Measurements from ENCODE around the gene ADGRA1. TPM values are rescaled to one million over a fixed set of nuclear protein-coding genes. Genes with fewer than 3 reads are reported as not detected.

ADGRA1 gene
- total and polyA plus RNA-seq, 7 donors = 0.05 to 0.84 (median 0.08) TPM; not detected in 2

GRCh38 chr10:133093291-133093690 is 5.6 kb downstream of the ADGRA1 start:
- H3K36me3 ChIP-seq (ENCODE audit: insufficient read depth in 1 of 2, low read depth in 1 of 2) = no peaks in the 10 kb centered on the region
- H3K4me3 ChIP-seq = no peak overlapping the region
- TF ChIP-seq CTCF (IDR thresholded peaks at IDR 0.05) = no peak
- intact Hi-C loops (cut with DNase I) = no loop called here
- H3K27ac ChIP-seq = no peak overlapping the region
- no peak for DNase-seq
- WGBS, 3 donors = 85 to 91% (median 87%) methylated on average over 15 of the region's 15 CpGs
- peaks cover 0 to 54% (median 16%) of the 10 kb centered on the region in 3 donors for H3K27me3 ChIP-seq (ENCODE audit: insufficient read depth in 3 of 3, low read length in 2 of 3)
- no peaks in the 10 kb centered on the region for H3K4me1 ChIP-seq
- no peaks in the 10 kb centered on the region for H3K9me3 ChIP-seq
- ATAC-seq = no peak

GRCh38 chr10:133094286-133094685 is 6.6 kb downstream of the ADGRA1 start:
- TF ChIP-seq CTCF (IDR thresholded peaks at IDR 0.05) = no peak
- Histone ChIP-seq H3K9me3 (no peaks in the 10 kb centered on the region), H3K27ac (no peak overlapping the region), H3K36me3 (ENCODE audit: insufficient read depth in 1 of 2, low read depth in 1 of 2) (no peaks in the 10 kb centered on the region), H3K27me3 (ENCODE audit: insufficient read depth in 3 of 3, low read length in 2 of 3) (peaks cover 0 to 50% (median 10%) of the 10 kb centered on the region in 3 donors), H3K4me1 (no peaks in the 10 kb centered on the region), H3K4me3 (no peak overlapping the region)
- ATAC-seq = no peak
- WGBS, 3 donors = 90 to 92% (median 91%) methylated on average over 22 of the region's 22 CpGs
- DNase-seq = no peak
- intact Hi-C loops (cut with DNase I) = no loop called here

- peaks cover 0 to 44% (median 5%) of the 10 kb centered on the region in 3 donors for H3K27me3 ChIP-seq (ENCODE audit: insufficient read depth in 3 of 3, low read length in 2 of 3)
- H3K4me3 ChIP-seq = no peak overlapping the region
- intact Hi-C loops (cut with DNase I) = no loop called here
- no peak for TF ChIP-seq CTCF (IDR thresholded peaks at IDR 0.05)
- DNase-seq (no peak), ATAC-seq (no peak)
- 87 to 90% (median 88%) methylated on average over 17 of the region's 17 CpGs for WGBS, 3 donors
- H3K36me3 ChIP-seq (ENCODE audit: insufficient read depth in 1 of 2, low read depth in 1 of 2) = no peaks in the 10 kb centered on the region
- H3K4me1 ChIP-seq = no peaks in the 10 kb centered on the region
- H3K27ac ChIP-seq = no peak overlapping the region
- H3K9me3 ChIP-seq = no peaks in the 10 kb centered on the region
These were observed 7.1 kb downstream of the ADGRA1 start for GRCh38 chr10:133094866-133095265.

- 87 to 92% (median 90%) methylated on average over 15 to 16 of the region's 16 CpGs for WGBS, 3 donors
- Histone ChIP-seq H3K9me3 (no peaks in the 10 kb centered on the region), H3K27ac (no peak overlapping the region), H3K4me1 (no peaks in the 10 kb centered on the region), H3K27me3 (ENCODE audit: insufficient read depth in 3 of 3, low read length in 2 of 3) (peaks cover 0 to 36% (median 4%) of the 10 kb centered on the region in 3 donors), H3K4me3 (no peak overlapping the region), H3K36me3 (ENCODE audit: insufficient read depth in 1 of 2, low read depth in 1 of 2) (no peaks in the 10 kb centered on the region)
- ATAC-seq (no peak), DNase-seq (no peak)
- intact Hi-C loops (cut with DNase I) = no loop called here
- TF ChIP-seq CTCF (IDR thresholded peaks at IDR 0.05) = no peak
These were observed 7.9 kb downstream of the ADGRA1 start for GRCh38 chr10:133095586-133095985.

- no peak overlapping the region for H3K4me3 ChIP-seq
- WGBS, 3 donors = 66 to 70% (median 69%) methylated on average over 28 of the region's 28 CpGs
- peaks cover 0 to 27% (median 6%) of the 10 kb centered on the region in 3 donors for H3K27me3 ChIP-seq (ENCODE audit: insufficient read depth in 3 of 3, low read length in 2 of 3)
- H3K4me1 ChIP-seq = no peaks in the 10 kb centered on the region
- TF ChIP-seq CTCF (IDR thresholded peaks at IDR 0.05) = no peak
- no peaks in the 10 kb centered on the region for H3K9me3 ChIP-seq
- H3K36me3 ChIP-seq (ENCODE audit: insufficient read depth in 1 of 2, low read depth in 1 of 2) = no peaks in the 10 kb centered on the region
- ATAC-seq = no peak
- no peak overlapping the region for H3K27ac ChIP-seq
- intact Hi-C loops (cut with DNase I) = no loop called here
- no peak for DNase-seq
These were observed 9.0 kb downstream of the ADGRA1 start for GRCh38 chr10:133096616-133097269.

Measured in psoas muscle (tissue), 8 donors.